ENCODE measurements around the gene STUM. TPM values are rescaled to one million over a fixed set of nuclear protein-coding genes. Genes with fewer than 3 reads are reported as not detected.

Gene STUM
- total and polyA plus RNA-seq, 2 experiments from 2014 or later: 0.23 to 1.3 TPM

DNA sequence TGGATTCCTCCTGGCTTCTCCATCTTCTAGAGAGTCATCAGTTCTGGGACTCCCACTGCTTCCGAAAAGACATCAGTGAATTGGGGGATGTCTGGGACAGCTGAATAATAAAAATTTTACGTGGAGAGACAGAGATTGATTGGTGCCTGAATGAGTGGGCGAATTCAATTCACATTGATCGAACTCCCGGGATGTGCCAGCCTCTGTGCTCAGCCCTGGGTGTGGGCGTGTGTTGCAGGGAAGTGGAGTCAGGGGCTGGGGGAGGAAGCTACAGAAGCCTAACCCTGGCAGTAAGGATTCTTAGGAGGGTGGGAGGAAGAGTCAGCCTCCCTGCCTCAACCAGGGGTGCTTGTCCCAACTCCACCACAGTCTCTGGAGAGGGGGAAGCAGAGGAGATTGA is 18.0 kb upstream of the STUM start:
- ATAC-seq: no peak
- Mint-ChIP-seq H3K4me1 (peaks cover 26% of the 10 kb centered on the region), H3K4me3 (no peak overlapping the region)

DNA sequence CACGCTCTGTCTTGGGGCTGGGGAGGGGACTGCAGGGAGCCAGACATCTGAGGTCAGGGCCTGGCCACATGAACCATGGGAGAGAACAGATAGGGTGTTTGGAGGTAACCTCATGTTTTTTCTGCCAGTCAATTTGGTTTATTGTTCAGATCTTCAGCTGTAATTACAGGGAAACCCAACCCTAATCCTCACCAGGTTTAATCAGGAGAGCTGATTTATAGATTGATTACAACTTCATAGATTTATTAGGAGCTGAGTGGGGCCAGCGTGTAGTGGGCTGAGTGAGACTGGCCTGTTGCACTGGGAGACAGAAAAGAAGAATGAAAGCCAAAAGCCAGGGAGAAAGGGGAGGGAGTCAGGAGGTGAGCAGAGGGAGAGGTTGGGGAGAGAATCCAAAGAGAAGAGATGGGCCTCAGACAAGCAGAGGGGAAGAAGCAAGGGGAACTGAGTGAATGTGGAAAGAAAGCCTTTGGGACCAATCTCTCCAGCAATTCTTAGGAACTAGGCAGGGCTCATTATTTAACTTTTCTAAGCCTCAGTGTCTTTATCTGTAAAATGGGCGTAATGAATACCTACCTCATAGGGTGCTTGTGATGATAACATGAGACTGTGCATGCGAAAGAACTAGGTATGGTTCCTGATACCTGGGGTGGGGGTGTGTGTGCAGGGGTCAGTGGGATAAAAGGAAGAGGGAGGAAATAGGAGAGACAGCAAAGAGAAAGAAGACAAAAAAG is 17.0 kb upstream of the STUM start:
- Histone ChIP-seq H3K27me3 (ENCODE audit: insufficient read depth) (no peaks in the 10 kb centered on the region), H3K27ac (ENCODE audit: low read depth) (no peak overlapping the region), H4K20me1 (replicated peaks; ENCODE audit: insufficient read depth) (no peaks in the 10 kb centered on the region), H3K79me2 (replicated peaks; ENCODE audit: insufficient read depth) (no peaks in the 10 kb centered on the region), H3K9me2 (ENCODE audit: insufficient read depth) (peaks cover 5% of the 10 kb centered on the region; the same call in 1 of the 2 replicates), H3K4me2 (no peak overlapping the region), H2AFZ (no peak overlapping the region), H3K4me3 (no peak overlapping the region), H3K4me1 (ENCODE audit: insufficient read depth) (peaks cover 10% of the 10 kb centered on the region), H3F3A (replicated peaks; ENCODE audit: low read depth) (no peaks in the 10 kb centered on the region), H3K36me3 (ENCODE audit: insufficient read depth) (no peaks in the 10 kb centered on the region)
- H3K27ac Mint-ChIP-seq: no peak overlapping the region
- no peak for TF ChIP-seq POLR2AphosphoS5 (IDR thresholded peaks at IDR 0.05; ENCODE audit: low read depth)
- no peak for TF ChIP-seq EZH2 (IDR thresholded peaks at IDR 0.05; ENCODE audit: low read depth, unreplicated experiment)
- TF ChIP-seq, protein P1, sequence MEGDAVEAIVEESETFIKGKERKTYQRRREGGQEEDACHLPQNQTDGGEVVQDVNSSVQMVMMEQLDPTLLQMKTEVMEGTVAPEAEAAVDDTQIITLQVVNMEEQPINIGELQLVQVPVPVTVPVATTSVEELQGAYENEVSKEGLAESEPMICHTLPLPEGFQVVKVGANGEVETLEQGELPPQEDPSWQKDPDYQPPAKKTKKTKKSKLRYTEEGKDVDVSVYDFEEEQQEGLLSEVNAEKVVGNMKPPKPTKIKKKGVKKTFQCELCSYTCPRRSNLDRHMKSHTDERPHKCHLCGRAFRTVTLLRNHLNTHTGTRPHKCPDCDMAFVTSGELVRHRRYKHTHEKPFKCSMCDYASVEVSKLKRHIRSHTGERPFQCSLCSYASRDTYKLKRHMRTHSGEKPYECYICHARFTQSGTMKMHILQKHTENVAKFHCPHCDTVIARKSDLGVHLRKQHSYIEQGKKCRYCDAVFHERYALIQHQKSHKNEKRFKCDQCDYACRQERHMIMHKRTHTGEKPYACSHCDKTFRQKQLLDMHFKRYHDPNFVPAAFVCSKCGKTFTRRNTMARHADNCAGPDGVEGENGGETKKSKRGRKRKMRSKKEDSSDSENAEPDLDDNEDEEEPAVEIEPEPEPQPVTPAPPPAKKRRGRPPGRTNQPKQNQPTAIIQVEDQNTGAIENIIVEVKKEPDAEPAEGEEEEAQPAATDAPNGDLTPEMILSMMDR (conservative IDR thresholded peaks at IDR 0.05; ENCODE audit: low read depth in 2 of 2): no peak
- H3K36me3 Mint-ChIP-seq (ENCODE audit: low read depth): no peaks in the 10 kb centered on the region
- ATAC-seq (no peak), DNase-seq (ENCODE audit: low spot score) (no peak)
- H3K9me3 Mint-ChIP-seq: no peaks in the 10 kb centered on the region
- no peak overlapping the region for H3K4me3 Mint-ChIP-seq
- H3K4me1 Mint-ChIP-seq: peaks cover 22% of the 10 kb centered on the region
- H3K27me3 Mint-ChIP-seq (ENCODE audit: insufficient read depth, low read depth, poor library complexity): peaks cover 2% of the 10 kb centered on the region

More for the DNA sequence above, 18.0 kb upstream of the STUM start:
- no peak overlapping the region for H3K4me2 ChIP-seq
- no peaks in the 10 kb centered on the region for H4K20me1 ChIP-seq (replicated peaks; ENCODE audit: insufficient read depth)
- H3K4me1 ChIP-seq (ENCODE audit: insufficient read depth): peaks cover 10% of the 10 kb centered on the region
- H3K27ac ChIP-seq (ENCODE audit: low read depth): no peak overlapping the region
- Mint-ChIP-seq H3K9me3 (no peaks in the 10 kb centered on the region), H3K36me3 (ENCODE audit: low read depth) (no peaks in the 10 kb centered on the region), H3K27ac (no peak overlapping the region), H3K27me3 (ENCODE audit: insufficient read depth, low read depth, poor library complexity) (peaks cover 5% of the 10 kb centered on the region)
- H3K79me2 ChIP-seq (replicated peaks; ENCODE audit: insufficient read depth): no peaks in the 10 kb centered on the region
- no peak overlapping the region for H3K4me3 ChIP-seq
- H2AFZ ChIP-seq: no peak overlapping the region
- no peaks in the 10 kb centered on the region for H3F3A ChIP-seq (replicated peaks; ENCODE audit: low read depth)
- no peaks in the 10 kb centered on the region for H3K36me3 ChIP-seq (ENCODE audit: insufficient read depth)
- no peaks in the 10 kb centered on the region for H3K27me3 ChIP-seq (ENCODE audit: insufficient read depth)
- TF ChIP-seq CREB1 (CRISPR knock-in tag; IDR thresholded peaks at IDR 0.05; ENCODE audit: low read depth) (no peak), POLR2AphosphoS5 (IDR thresholded peaks at IDR 0.05; ENCODE audit: low read depth) (no peak), EZH2 (IDR thresholded peaks at IDR 0.05; ENCODE audit: low read depth, unreplicated experiment) (no peak), ZNF331 (CRISPR knock-in tag; IDR thresholded peaks at IDR 0.05; ENCODE audit: low read depth) (no peak)
- TF ChIP-seq, protein P2, sequence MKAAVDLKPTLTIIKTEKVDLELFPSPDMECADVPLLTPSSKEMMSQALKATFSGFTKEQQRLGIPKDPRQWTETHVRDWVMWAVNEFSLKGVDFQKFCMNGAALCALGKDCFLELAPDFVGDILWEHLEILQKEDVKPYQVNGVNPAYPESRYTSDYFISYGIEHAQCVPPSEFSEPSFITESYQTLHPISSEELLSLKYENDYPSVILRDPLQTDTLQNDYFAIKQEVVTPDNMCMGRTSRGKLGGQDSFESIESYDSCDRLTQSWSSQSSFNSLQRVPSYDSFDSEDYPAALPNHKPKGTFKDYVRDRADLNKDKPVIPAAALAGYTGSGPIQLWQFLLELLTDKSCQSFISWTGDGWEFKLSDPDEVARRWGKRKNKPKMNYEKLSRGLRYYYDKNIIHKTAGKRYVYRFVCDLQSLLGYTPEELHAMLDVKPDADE (IDR thresholded peaks at IDR 0.05): no peak
- TF ChIP-seq, protein P1 (conservative IDR thresholded peaks at IDR 0.05; ENCODE audit: low read depth in 2 of 2): no peak
- peaks cover 10% of the 10 kb centered on the region; the same call in 1 of the 2 replicates for H3K9me2 ChIP-seq (ENCODE audit: insufficient read depth)
- no peak for DNase-seq (ENCODE audit: low spot score)
